Activated T-helper 1 cell treated with anti-CD3 and anti-CD28 coated beads, Interleukin-12 subunit alpha, Interleukin-12 subunit beta, Interleukin-2, Interleukin-4 antibody, amounts not matched to agents 30 ng/mL and 10 ng/mL and 1 ng/mL, durations not matched to agents 14 hours and 24 hours and 36 hours (primary cell): ENCODE measurements around the gene ITPA. TPM values are rescaled to one million over a fixed set of nuclear protein-coding genes. Genes with fewer than 3 reads are reported as not detected.
"Not testable (repeated sequence)": the region's sequence is repeated elsewhere in the genome, so short reads cannot be mapped to it uniquely, and the experiment has no call there.

Source experiments
- DNase-seq: peaks from one replicate; pipeline ENCODE4 v3.0.0; 2021; ENCODE audit warnings: low spot score
- H3K27ac Mint-ChIP-seq: one replicate; pipeline ENCODE4 v1.8.0; 2021; ENCODE audit warnings: mild to moderate bottlenecking, mixed read lengths
- H3K27me3 Mint-ChIP-seq: one replicate; pipeline ENCODE4 v1.8.0; 2022; ENCODE audit warnings: mild to moderate bottlenecking, moderate library complexity, mixed read lengths; ENCODE audit not compliant: insufficient read depth
- H3K36me3 Mint-ChIP-seq: one replicate; pipeline ENCODE4 v1.8.0; 2021; ENCODE audit warnings: low read depth, mixed read lengths
- H3K4me1 Mint-ChIP-seq: one replicate; pipeline ENCODE4 v1.8.0; 2021; ENCODE audit warnings: low read depth, mixed read lengths
- H3K4me3 Mint-ChIP-seq: one replicate; pipeline ENCODE4 v1.8.0; 2021; ENCODE audit warnings: mild to moderate bottlenecking, moderate library complexity, mixed read lengths
- H3K9me3 Mint-ChIP-seq: one replicate; pipeline ENCODE4 v1.8.0; 2021; ENCODE audit warnings: mixed read lengths
- intact Hi-C: fragments of 100-400 bp; cut with micrococcal nuclease; formaldehyde crosslinking; loops from one replicate; pipeline ENCODE4 v1.15.1; 2024
- total RNA-seq: library from RNA; stranded (reverse); gene quantifications from 2 replicates; pipeline ENCODE4 v1.2.3, GENCODE V29; 2022

Gene ITPA
- total RNA-seq, 1 donor from 2014 or later: 96.0 TPM

DNA sequence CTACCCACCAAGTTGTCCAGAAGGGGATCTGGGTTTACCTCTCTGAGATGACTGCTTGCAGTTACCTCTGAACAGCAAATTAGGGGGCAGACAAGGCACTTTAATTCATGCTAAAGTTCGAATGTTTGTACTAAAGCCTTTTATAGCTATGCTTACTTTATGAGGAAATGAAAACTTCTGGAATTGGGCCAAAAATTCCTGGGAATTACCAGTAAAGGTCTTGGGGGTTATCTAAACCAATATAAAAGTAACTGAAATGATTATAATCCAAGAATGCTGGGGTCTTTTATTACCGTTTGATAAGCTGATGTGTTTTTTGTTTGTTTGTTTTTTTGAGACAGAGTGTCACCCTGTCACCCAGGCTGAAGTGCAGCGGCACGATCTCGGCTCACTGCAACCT lies 28.0 kb upstream of the ITPA start:
- Mint-ChIP-seq H3K36me3 (no peaks in the 10 kb centered on the region), H3K4me3 (no peak overlapping the region), H3K9me3 (no peaks in the 10 kb centered on the region), H3K4me1 (no peaks in the 10 kb centered on the region), H3K27me3 (peaks cover 2% of the 10 kb centered on the region), H3K27ac (no peak overlapping the region)
- DNase-seq: no peak
- intact Hi-C loops: no loop called here

DNA sequence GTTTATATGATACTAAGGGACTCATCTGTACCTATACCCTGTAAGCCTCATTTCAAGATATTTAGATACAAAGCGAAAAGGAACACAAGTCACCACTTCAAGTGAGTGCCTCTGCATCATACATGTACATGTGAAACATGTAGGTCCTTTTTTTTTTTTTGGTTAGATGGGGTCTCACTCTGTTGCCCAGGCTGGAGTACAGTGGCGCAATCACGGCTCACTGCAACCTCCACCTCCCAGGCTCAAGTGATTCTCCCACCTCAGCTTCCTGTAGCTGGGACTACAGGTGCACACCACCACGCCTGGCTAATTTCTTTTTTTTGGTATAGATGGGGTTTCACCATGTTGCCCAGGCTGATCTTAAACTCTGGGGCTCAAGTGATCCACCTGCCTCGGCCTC lies 26.9 kb upstream of the ITPA start:
- H3K36me3 Mint-ChIP-seq, H3K4me1 Mint-ChIP-seq, H3K9me3 Mint-ChIP-seq, H3K27ac Mint-ChIP-seq, H3K4me3 Mint-ChIP-seq, intact Hi-C loops, DNase-seq, H3K27me3 Mint-ChIP-seq: not testable (repeated sequence)

DNA sequence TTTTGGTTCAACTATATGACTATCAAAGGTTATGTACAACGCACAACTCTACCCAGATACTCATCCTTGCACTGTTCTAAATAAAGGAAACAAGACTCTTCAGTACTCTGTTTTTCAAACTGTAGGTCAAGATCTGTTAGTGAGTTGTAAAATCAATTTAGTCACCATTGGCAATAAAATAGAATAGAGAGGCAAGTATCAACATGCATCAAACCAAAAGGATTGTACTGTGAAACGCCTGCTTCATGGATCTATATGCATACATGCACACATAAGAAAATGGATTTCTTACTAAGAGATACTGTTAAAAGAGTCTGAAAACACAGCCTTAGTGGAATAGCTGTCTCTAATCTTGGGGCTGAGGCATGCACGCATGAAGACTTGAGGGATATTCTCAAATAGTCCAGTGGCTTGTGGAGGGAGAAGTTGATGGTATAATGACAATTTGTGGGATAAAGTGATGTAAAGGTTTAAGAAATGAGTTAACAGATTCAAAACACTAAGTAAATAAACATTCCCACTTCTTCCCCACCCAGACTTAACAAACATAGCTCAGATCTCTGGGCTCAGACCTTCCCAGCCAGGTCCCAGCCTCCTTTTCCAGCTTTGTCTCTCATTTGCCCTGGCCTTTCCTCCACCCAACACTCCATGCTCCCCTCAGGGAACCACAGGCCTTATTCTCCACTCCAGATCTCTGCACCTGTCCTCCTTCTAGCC lies 25.2 kb upstream of the ITPA start:
- intact Hi-C loops: no loop called here
- Mint-ChIP-seq H3K27me3 (no peaks in the 10 kb centered on the region), H3K9me3 (no peaks in the 10 kb centered on the region), H3K4me3 (no peak overlapping the region), H3K27ac (no peak overlapping the region), H3K36me3 (no peaks in the 10 kb centered on the region), H3K4me1 (no peaks in the 10 kb centered on the region)
- no peak for DNase-seq

DNA sequence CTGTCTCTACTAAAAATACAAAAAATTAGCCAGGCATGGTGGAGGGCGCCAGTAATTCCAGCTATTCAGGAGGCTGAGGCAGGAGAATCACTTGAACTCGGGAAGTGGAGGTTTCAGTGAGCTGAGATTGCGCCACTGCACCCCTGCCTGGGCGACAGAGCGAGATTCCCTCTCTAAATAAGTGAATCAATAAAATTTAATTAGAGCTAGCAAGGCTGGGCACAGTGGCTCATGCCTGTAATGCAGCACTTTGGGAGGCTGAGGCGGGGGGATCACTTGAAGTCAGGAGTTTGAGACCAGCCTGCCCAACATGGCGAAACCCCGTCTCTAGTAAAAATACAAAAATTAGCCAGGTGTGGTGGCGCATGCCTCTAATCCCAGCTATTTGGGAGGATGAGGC lies 21.4 kb upstream of the ITPA start:
- H3K27me3 Mint-ChIP-seq, H3K27ac Mint-ChIP-seq, DNase-seq, H3K4me1 Mint-ChIP-seq, H3K4me3 Mint-ChIP-seq, intact Hi-C loops, H3K9me3 Mint-ChIP-seq: not testable (repeated sequence)
- peaks cover 24% of the 10 kb centered on the region for H3K36me3 Mint-ChIP-seq

DNA sequence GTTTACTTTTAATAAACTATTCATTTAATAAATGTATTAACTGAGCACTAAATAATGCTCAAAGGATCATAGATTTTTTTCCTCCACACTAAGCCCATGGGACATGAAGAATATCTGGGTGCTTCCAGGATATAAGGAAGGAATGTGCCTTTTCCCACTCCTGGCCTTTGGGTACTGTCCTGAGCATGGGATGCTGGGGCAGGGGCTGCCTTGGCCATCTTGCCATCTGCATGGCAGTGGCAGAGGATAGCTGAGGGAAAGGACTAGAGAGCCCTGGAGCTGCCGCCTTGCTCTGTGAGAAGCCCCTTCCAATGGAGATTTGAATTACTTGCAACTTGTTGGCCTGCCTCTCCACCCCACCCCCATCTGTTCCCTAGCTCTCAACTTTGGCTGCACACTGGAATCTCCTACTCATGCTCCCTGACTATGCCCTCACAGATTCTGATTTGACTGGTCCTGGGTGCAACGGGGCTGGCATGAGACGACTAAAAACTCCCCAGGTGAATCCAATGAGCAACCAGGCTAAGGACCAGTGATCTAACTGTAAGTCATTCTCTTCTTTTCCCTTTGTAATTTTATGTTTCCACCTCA lies 20.4 kb upstream of the ITPA start:
- H3K4me1 Mint-ChIP-seq: no peaks in the 10 kb centered on the region
- DNase-seq: no peak
- H3K9me3 Mint-ChIP-seq: no peaks in the 10 kb centered on the region
- H3K27ac Mint-ChIP-seq: peak overlapping the region; percentile 26
- H3K4me3 Mint-ChIP-seq: no peak overlapping the region
- no peaks in the 10 kb centered on the region for H3K27me3 Mint-ChIP-seq
- H3K36me3 Mint-ChIP-seq: peaks cover 24% of the 10 kb centered on the region
- intact Hi-C loops: no loop called here

DNA sequence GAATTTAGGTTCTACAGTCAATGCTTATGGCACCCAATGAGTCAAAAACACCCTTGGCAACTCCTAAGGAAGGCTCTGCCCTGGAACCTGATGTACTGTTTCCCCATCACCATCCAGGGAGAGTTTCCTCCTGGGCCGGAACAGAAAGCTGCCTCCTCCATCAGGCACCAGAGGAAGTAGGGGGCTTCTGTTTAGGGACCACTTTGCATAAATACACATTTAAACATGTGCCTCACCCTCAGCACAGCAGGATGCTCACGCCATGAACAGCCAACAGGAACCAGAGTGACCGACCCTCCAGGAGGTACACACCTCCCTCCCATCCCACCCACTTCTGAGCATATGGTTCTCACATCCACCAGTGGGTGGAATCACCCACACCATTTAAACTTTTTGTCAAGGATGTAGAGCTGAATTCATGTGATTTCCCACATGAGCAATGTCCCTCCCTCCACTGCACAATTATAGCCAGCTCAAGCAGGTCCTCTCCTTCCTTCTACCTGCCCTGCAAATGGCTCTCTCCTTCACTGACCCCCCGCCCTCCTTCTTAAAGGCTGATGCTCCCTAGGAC lies 19.7 kb upstream of the ITPA start:
- Mint-ChIP-seq H3K4me3 (no peak overlapping the region), H3K27ac (peak overlapping the region; percentile 13), H3K9me3 (no peaks in the 10 kb centered on the region), H3K27me3 (no peaks in the 10 kb centered on the region), H3K36me3 (peaks cover 24% of the 10 kb centered on the region), H3K4me1 (no peaks in the 10 kb centered on the region)
- intact Hi-C loops: no loop called here
- no peak for DNase-seq

DNA sequence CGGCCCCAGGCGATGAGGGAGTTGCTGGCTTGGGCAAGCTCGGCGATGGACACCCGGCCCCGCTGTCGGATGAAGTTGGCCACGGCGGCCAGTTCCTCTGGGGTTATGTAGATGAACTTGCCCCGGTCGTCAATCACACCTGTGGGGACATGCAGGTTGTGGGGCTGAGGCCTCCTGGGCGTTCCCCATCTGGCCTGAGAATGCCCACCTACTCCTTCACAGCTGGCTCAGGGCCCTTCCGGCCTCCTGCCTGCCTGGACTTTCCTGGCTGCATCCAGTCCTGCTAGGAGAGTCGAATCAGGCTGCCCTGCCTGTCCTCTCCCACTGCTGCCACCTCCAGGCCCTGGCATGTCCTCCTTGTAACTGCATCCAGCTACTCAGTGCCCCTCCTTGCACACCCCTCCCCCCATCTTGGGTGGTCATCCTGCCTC lies 18.6 kb upstream of the ITPA start:
- intact Hi-C loops: no loop called here
- H3K4me3 Mint-ChIP-seq: no peak overlapping the region
- H3K4me1 Mint-ChIP-seq: peaks cover 6% of the 10 kb centered on the region
- DNase-seq: no peak
- no peaks in the 10 kb centered on the region for H3K27me3 Mint-ChIP-seq
- no peaks in the 10 kb centered on the region for H3K9me3 Mint-ChIP-seq
- H3K27ac Mint-ChIP-seq: no peak overlapping the region
- peaks cover 31% of the 10 kb centered on the region for H3K36me3 Mint-ChIP-seq

DNA sequence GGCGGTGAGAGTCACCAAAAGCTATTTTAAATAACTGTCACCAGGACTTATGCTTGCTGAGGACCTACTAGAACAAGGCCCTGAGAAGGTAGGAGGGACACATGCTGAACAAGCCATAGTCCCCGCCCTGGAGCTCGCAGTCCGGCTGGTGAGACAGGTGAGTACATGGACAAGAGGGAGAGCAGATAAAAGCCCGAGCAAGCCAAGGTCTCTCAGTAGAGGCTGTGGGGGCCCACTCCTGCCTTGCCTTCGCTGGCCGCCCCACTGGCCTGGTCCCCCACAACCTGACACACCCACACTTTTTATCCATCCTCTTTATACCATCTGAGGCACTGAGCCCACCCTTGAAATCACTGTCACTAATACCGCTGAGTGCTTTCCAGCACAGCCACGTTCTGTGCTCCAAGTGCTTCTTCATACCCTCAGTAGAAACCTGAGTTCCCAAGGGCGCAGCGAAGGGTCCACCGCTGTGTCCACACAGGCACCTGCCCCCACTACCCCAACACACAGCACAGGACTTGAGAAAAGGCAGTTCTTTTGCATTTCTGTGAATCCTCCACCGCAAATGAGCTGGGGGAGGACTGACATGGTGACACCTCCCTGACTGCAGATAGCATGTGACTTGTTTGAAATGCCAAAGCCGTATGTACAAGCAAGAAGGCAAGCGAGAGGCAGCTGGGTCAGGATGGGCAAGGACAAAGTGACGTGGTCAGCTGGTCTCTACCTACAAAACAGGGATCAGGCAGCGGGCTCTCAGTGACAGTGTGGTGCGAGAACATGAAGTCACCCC lies 16.9 kb upstream of the ITPA start:
- H3K27ac Mint-ChIP-seq: no peak overlapping the region
- H3K4me1 Mint-ChIP-seq: peaks cover 11% of the 10 kb centered on the region
- DNase-seq: no peak
- no peaks in the 10 kb centered on the region for H3K9me3 Mint-ChIP-seq
- no peaks in the 10 kb centered on the region for H3K27me3 Mint-ChIP-seq
- intact Hi-C loops: no loop called here
- H3K36me3 Mint-ChIP-seq: peaks cover 38% of the 10 kb centered on the region
- no peak overlapping the region for H3K4me3 Mint-ChIP-seq

DNA sequence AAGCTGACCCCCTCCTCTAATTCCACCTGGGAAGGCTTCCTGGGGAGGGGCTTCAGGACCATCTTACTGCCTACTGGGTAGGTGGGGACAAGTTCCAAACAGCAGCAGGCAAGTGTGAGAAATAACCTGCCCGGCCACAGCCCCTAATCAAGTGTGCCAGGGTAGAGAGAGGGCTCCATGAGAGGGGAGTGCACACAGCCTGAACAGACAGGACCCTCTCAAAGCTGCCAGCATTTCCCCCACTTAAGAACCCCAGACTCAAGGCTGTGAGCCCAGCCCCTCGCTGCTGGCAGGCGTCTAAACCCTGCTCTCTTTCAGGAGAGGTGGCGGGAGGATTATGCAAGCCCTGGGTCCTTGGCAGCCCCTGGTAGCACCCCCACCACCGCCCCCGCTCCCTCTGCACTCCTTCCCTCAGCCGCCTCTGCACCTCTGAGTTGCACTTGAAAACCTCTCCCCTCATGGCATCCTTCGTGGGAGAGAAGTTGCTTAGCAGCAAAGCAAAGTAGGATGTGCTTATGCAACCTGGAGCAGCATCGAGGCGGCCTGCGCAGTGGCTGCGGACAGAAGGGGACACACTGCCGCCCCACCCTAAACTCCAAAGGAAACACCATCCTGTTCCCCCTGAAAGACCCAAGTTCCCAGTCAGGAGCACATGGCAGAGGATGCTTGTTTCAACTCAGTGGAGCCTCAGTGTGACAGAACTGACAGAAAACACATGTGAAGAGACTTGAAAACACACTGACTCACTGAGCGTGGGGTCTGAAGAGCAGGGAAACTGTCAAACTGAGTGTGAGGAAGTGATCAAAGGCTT lies 15.3 kb upstream of the ITPA start:
- intact Hi-C loops: no loop called here
- peaks cover 11% of the 10 kb centered on the region for H3K4me1 Mint-ChIP-seq
- H3K27ac Mint-ChIP-seq: no peak overlapping the region
- DNase-seq: no peak
- peaks cover 42% of the 10 kb centered on the region for H3K36me3 Mint-ChIP-seq
- no peaks in the 10 kb centered on the region for H3K27me3 Mint-ChIP-seq
- no peak overlapping the region for H3K4me3 Mint-ChIP-seq
- H3K9me3 Mint-ChIP-seq: no peaks in the 10 kb centered on the region

DNA sequence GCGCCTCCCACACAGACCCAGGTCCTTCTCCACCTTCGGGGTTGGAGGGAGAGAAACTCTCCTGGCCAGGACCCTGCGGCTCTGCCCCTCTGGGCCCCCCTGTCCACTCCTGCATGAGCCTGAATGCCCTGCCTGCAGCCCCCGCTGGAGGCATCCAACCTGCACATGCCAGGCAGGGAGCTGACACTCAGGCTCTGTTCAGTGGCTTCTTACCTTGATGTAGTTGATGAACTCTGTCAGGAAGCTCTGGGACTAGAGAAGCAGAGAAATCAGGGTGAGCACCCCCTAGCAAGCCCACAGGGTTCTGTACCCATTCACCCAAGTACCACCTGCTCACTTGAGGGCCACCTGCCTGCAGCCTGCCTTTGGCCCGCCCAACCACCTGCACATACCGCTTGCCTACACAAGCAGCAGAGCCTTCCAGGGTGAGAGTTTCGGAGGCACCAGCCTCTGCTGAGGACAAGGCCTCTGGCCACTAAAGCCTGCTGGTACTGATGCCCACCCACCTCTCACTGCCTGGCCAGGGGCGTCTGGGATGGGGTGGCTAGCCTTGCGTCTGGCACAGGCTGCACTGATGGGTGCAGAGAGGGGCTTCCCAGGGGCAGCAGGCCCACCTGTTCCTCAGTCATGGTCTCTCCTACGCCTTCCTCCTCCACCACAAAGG lies 14.5 kb upstream of the ITPA start:
- Mint-ChIP-seq H3K9me3 (no peaks in the 10 kb centered on the region), H3K27me3 (no peaks in the 10 kb centered on the region), H3K4me3 (no peak overlapping the region), H3K36me3 (peaks cover 45% of the 10 kb centered on the region), H3K27ac (no peak overlapping the region), H3K4me1 (peaks cover 11% of the 10 kb centered on the region)
- intact Hi-C loops: no loop called here
- no peak for DNase-seq

DNA sequence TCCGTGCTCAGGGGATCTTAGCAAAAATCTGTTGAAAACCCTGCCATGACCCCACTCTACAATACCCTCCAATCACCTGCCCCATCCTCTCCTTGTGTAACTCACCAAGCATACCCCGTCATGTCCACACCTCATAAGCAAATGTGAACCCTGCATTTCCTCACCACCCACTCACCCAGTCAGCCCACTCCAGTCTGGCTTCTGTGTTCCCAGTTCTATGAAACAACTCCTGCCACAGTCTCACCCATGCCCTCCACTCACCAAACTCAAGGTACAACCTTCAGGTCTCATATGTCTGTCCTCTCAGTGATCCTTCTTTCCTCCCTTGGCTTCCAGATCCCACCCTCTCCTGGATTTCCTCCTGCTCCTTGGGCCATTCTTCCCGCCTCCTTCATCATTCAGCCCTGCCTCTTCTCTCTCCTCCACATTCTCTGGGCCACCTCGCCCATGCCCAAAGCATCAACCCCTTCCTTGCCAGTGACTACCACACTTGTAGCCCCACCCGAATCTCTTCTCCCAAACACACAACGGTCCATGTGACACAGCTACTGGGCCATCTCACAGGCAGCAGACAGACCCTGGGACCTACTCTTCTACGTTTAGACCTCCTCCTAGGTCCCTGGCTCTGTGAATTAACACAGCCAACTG lies 13.6 kb upstream of the ITPA start:
- intact Hi-C loops: no loop called here
- Mint-ChIP-seq H3K4me3 (no peak overlapping the region), H3K27ac (peak overlapping the region; percentile 45), H3K4me1 (peaks cover 15% of the 10 kb centered on the region), H3K9me3 (no peaks in the 10 kb centered on the region), H3K27me3 (no peaks in the 10 kb centered on the region), H3K36me3 (peaks cover 45% of the 10 kb centered on the region)
- no peak for DNase-seq

DNA sequence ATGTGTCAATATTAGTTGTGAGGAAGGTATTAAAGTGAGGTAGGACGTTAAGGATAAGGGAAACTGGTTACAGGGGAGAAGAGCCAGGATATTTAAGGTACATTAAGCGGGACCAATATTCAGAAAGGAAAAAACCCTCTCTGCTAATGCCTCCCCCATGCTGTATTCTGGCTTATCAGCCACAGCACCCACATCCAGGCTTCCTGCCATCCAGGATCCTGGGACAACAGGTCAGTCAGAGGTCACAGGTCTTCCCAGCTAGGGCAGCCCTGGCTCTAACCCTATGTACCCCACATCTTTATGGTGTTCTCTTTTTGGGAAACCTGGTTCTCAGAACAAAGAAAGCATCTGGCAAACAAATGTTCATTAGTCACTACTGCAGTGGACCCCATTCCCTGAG lies 10.1 kb upstream of the ITPA start:
- Mint-ChIP-seq H3K4me3 (no peak overlapping the region), H3K4me1 (peaks cover 20% of the 10 kb centered on the region), H3K27ac (no peak overlapping the region), H3K9me3 (no peaks in the 10 kb centered on the region), H3K36me3 (peaks cover 36% of the 10 kb centered on the region), H3K27me3 (no peaks in the 10 kb centered on the region)
- intact Hi-C loops: no loop called here
- no peak for DNase-seq
